ENCODE results near the gene UNKL.

GRCh38 chr16:1372292-1372950, 42.1 kb downstream of the UNKL start:
- no peak for TF ChIP-seq CTCF (IDR thresholded peaks at IDR 0.05; ENCODE audit: insufficient read depth, low read length, poor library complexity, severe bottlenecking)
- TF ChIP-seq EZH2phosphoT487 (conservative IDR thresholded peaks at IDR 0.05; ENCODE audit: low read length), result no peak
